Fibroblast of skin of back (primary cell): ENCODE data around the gene RASEF. TPM values are rescaled to one million over a fixed set of nuclear protein-coding genes. Genes with fewer than 3 reads are reported as not detected.
A peak's percentile ranks its signal among the peaks of the same experiment; 100 is the strongest.
"Not testable (repeated sequence)": the region's sequence is repeated elsewhere in the genome, so short reads cannot be mapped to it uniquely, and the experiment has no call there.

ENCODE experiments used
- DNase-seq: peaks from one replicate; pipeline ENCODE4 v3.0.0-alpha.2; 2013
- polyA plus RNA-seq, 2 experiments: library from polyadenylated mRNA; unstranded; fragments of 120-200 nt; gene quantifications; one replicate each; pipeline ENCODE4 v1.2.1, GENCODE V29; 2013; ENCODE audit not compliant: insufficient read length in 2 of 2

The RASEF gene
- polyA plus RNA-seq (2013, experiment 1 of 2; ENCODE audit: insufficient read length) = 0.12 TPM
- 0.13 TPM for polyA plus RNA-seq (2013, experiment 2 of 2; ENCODE audit: insufficient read length)

DNA sequence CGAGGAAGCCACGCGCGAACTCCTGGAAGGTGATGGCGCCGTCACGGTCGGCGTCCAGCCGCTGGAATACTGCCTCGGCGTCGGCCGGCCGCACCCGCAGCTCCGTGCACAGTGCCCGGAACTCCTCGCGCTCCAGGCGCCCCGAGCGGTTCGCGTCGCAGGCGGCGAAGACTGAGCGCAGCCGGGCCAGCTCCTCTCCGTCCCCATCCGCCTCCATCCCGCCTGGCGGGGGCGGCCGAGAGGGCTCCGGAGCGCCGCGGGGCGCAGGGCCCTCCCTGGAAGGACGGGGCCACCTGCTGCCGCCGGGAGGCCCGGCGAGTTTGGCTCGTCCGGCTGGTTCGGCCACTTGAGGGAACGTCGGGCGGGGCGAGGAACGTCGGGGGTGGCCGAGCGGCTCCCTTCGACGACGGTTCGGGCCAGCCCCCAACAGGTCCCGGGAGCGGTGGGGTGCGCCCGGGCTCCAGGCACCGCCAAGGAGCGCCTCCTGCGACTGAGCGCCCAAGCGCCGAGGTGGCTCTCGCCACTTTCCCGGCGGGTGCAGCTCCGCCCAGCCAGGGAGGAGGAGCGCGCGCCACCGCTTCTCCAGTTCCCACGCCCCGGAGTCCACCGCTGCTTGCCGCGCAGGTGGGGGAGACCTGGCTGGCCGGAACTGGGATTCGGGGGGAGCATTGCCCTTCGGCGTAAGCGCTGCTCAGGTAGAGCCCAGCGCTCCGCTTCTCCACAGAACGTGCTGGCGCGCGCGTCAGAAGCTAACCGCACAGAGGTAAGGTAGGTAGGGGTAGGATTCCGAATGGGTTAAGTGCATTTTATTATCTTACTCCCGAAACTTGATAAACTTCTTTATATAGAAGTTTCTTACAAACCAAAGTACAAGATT is at the start of gene RASEF:
TSS of gene RASEF (minus strand) at position 492 of the 877 bp plus-strand sequence. CDS start at position 217, 275 bp downstream.
- peak; percentile 44 for DNase-seq

- no peak for DNase-seq
Observed at GRCh38 chr9:83111169-83111568, 48.2 kb upstream of the RASEF start.

- no peak for DNase-seq
Observed at GRCh38 chr9:83109296-83109695, 46.4 kb upstream of the RASEF start.

DNA sequence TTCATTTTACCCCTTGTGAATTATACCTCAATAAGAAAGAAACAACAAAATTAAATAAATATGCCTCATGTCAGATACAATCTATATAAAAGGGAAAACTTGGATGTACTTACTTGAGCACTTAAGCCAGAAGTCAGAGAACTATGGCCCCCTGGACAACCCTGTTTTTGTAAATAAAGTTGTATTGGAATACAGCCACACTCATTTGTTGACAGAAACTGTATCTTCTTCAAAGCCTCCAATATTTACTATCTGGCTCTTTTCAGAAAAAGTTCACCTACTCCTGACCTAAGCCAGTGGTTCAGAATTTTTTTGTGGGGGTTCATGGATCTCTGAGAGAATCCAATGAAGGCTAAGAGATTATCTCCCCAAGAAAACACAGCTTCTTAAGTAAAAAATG is 45.3 kb upstream of the RASEF start:
- DNase-seq = no peak

DNA sequence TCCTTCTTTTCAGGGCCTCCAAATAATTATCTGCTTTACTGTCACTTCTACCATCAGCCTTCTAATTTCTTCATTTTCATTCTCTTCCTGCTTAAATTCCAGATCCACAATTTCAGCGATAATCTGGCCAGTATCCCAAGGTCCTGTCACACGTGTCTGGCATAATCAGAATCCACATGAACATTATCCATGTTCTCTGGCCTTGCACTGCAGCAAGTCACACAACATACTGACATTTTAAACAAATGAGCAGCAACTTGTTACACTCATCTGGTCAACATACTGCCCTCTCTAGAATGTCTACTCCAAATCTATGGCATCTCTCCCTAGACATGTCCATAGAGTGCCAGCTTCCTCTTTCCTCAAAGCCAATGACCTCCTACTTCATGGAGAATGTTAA is 43.8 kb upstream of the RASEF start:
- no peak for DNase-seq

GRCh38 chr9:83106263-83106662 is 43.3 kb upstream of the RASEF start:
- DNase-seq = peak; percentile 5

GRCh38 chr9:83097633-83098032 is 34.7 kb upstream of the RASEF start:
- DNase-seq = no peak

DNA sequence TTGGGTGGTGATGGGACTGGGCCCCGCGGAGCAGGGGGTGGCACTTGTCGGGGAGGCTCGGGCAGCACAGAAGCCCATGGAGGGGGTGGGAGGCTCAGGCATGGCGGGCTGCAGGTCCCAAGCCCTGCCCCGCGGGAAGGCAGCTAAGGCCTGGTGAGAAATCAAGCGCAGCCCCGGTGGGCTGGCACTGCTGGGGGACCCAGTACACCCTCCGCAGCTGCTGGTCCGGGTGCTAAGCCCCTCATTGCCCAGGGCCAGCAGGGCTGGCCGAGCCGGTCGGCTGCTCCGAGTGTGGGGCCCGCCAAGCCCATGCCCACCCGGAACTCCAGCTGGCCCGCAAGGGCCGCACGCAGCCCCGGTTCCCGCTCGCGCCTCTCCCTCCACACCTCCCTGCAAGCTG is 30.4 kb upstream of the RASEF start:
- DNase-seq = not testable (repeated sequence)

DNA sequence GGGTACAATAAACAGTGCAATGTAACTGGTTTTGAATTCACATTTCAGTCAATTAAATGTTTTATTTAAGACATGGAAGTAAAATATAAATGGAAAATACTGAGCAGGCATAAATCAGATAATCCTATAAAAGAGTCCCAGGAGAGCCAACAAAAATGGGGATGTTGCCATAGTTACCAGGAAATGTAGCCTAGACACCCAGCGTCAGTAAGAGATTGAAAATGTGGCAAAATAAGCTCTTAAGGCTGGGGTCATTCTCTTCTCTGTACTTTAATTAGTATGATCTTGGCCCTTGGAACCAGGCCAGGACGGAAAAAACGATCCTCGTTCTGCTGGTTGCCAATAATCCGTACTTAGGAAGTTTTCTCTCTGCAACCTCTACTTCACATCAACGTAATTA is 18.9 kb upstream of the RASEF start:
- DNase-seq = no peak

GRCh38 chr9:83081010-83081409 is 18.1 kb upstream of the RASEF start:
- no peak for DNase-seq

DNA sequence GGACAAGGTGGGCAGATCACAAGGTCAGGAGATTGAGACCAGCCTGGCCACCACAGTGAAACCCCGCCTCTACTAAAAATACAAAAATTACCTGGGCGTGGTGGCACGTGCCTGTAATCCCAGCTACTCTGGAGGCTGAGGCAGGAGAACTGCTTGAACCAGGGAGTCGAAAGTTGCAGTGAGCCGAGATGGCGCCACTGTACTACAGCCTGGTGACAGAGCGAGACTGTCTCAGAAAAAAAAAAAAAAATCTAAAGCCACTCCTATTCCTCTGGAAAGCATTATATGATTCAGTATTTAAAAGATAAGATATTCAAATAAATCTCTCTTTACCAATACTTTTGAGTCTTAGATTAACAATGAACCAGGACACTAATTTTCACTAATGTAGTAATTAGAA is 13.0 kb upstream of the RASEF start:
- DNase-seq = not testable (repeated sequence)

- not testable (repeated sequence) for DNase-seq
Observed at GRCh38 chr9:83072498-83072897, 9.6 kb upstream of the RASEF start.

GRCh38 chr9:83071626-83072025 is 8.7 kb upstream of the RASEF start:
- DNase-seq = no peak

DNA sequence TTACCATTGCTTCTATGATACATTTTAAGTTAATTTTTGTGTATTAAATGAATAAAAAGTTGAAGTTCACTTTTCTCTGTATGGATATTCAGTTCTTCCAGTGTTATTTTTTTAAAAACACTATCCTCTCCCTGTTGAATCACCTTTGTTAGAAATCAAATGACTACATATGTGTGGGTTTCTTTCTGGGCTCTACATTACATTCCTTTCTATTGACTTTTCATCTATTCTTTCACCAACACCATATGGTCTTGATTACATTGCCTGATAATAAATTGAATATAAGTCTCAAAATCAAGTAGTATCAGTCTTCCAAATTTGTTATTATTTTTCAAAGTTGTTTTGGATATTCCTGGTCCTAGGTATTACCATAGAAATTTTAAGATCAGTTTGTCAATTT is 7.3 kb upstream of the RASEF start:
- peak; percentile 76 for DNase-seq

- no peak for DNase-seq
Observed at GRCh38 chr9:83069651-83070050, 6.7 kb upstream of the RASEF start.

DNA sequence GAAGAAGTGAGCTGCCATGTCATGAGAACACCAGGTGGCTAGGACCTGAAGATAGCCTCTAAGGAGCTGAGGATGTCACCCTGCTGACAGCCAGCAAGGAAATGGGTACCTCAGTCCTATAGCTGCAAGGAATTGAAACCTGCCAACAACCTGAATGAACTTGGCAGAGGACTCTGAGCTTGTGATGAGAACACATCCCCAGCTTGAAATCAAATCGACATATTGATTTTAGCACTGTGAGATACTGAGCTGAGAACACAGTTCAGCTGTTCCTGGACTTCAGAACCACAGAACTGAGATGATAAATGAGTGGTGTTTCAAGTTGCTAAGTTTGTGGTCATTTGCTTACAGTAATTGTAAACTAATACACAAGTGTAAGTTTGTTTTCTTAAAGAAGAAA is 5.5 kb upstream of the RASEF start:
- no peak for DNase-seq

DNA sequence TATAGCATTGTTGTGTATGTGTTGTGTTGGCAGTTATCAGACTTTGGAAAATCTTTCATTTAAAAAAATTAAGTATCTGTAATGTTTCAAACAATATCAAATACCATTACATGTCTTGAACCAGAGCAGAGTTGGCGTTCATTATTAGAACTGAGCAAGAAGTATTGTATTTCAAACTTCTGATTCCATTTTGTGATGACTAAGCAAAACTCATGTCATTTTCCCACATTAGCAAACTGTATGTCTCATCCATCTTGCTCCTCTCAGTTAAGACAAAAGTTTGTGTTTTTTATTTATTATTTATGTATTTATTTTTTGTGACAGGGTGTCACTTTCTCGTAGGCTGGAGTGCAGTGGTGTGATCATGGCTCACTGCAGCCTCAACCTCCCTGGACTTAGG is 4.6 kb upstream of the RASEF start:
- DNase-seq = no peak

GRCh38 chr9:83066771-83067170 is 3.8 kb upstream of the RASEF start:
- DNase-seq = peak; percentile 85

GRCh38 chr9:83065233-83065632 is 2.3 kb upstream of the RASEF start:
- DNase-seq = no peak

- peak; percentile 37 for DNase-seq
Observed at GRCh38 chr9:83061990-83062650, 822 bp downstream of the RASEF start.

- DNase-seq = no peak
Observed at GRCh38 chr9:83061036-83061435, 1.9 kb downstream of the RASEF start.

GRCh38 chr9:83060556-83060955 is 2.4 kb downstream of the RASEF start:
- DNase-seq = no peak

DNA sequence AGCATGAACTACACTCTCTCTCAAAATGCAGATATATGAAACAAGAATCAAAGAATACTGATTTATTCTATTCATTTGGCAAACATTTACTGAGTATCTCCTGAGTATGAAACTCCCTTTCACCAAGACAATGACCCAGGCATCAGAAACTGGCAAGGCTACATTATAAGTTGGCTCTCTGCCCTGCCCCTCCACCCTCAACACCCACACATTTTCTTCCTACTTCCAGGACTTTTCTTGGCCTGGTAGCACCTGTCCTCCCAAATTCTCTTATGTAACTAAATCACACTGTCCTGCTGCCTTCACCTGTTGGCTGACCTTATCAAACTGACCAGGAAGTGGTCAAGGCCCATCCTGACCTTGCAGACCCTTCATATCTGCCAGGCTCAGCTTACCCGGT is 3.5 kb downstream of the RASEF start:
- no peak for DNase-seq

DNA sequence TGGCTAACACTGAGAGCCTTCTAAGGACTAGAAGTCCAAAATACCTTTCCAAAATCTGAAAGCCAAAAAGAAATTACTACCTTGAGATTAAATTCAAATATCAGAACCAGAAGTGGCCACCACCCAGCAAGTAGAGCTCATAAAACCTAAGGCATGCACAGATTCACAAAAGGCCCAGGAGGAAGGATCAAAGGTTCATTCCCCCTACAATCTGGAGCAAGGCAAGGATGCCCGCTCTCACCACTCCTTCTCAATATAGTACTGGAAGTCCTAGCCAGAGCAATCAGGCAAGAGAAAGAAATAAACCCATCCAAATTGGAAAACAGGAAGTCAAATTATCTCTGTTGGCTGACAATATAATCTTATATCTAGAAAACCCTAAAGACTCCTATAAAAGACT is 6.0 kb downstream of the RASEF start:
- DNase-seq = no peak
